CD8-positive, alpha-beta memory T cell (primary cell): ENCODE measurements around the gene PDZD2. TPM values are rescaled to one million over a fixed set of nuclear protein-coding genes. Genes with fewer than 3 reads are reported as not detected.

Experiments used
- CTCF ChIA-PET: fragments of 350-600 bp; sonication (Branson Sonifier 250); formaldehyde crosslinking; loops from one replicate; lab custom pipeline; 2021; ENCODE audit warnings: antibody characterized with exemption; lab: Charles Lee
- POLR2A ChIA-PET: fragments of 350-600 bp; sonication (Branson Sonifier 250); formaldehyde crosslinking; loops from one replicate; lab custom pipeline; 2021; ENCODE audit warnings: antibody characterized with exemption; lab: Charles Lee
- DNase-seq, 5 donors: peaks; one replicate each; pipeline versions ENCODE4 v3.0.0 to v3.0.0-alpha.2; 2020 to 2022; ENCODE audit warnings: mixed read lengths in 1 of 5
- H3K27ac ChIP-seq: one replicate; pipeline ENCODE4 v1.7.0; 2013; ENCODE audit warnings: low read depth, mild to moderate bottlenecking, low read length, moderate library complexity
- H3K27me3 ChIP-seq: 2 replicates; pipeline ENCODE4 v1.7.0; 2013; ENCODE audit warnings: low read length, mild to moderate bottlenecking; ENCODE audit not compliant: insufficient read depth, poor library complexity, severe bottlenecking
- H3K36me3 ChIP-seq: 2 replicates; pipeline ENCODE4 v1.7.0; 2013; ENCODE audit warnings: mild to moderate bottlenecking, low read length, moderate library complexity; ENCODE audit not compliant: insufficient read depth
- H3K4me1 ChIP-seq: 2 replicates; pipeline ENCODE4 v1.7.0; 2013; ENCODE audit warnings: mild to moderate bottlenecking, low read length, moderate library complexity; ENCODE audit not compliant: insufficient read depth
- H3K4me3 ChIP-seq: 2 replicates; pipeline ENCODE4 v1.7.0; 2013; ENCODE audit warnings: mild to moderate bottlenecking, low read length
- H3K9me3 ChIP-seq: 2 replicates; pipeline ENCODE4 v1.7.0; 2013; ENCODE audit warnings: mild to moderate bottlenecking, low read length
- H3K27ac Mint-ChIP-seq, 8 donors: one replicate each; pipeline ENCODE4 v1.8.0; 2020 to 2021; ENCODE audit warnings: mixed read lengths in 8 of 8, mild to moderate bottlenecking in 6 of 8, inconsistent platforms in 3 of 8, moderate library complexity in 3 of 8
- H3K27me3 Mint-ChIP-seq, 2 donors: one replicate each; pipeline ENCODE4 v1.8.0; 2020 to 2021; ENCODE audit warnings: mixed read lengths in 2 of 2, mild to moderate bottlenecking in 1 of 2, moderate library complexity in 1 of 2
- H3K36me3 Mint-ChIP-seq, 3 donors: one replicate each; pipeline ENCODE4 v1.8.0; 2020 to 2021; ENCODE audit warnings: mixed read lengths in 3 of 3, inconsistent platforms in 1 of 3, mild to moderate bottlenecking in 1 of 3
- H3K4me1 Mint-ChIP-seq, 3 donors: one replicate each; pipeline ENCODE4 v1.8.0; 2020 to 2021; ENCODE audit warnings: mixed read lengths in 3 of 3, inconsistent platforms in 1 of 3, mild to moderate bottlenecking in 1 of 3
- H3K4me3 Mint-ChIP-seq, 7 donors: one replicate each; pipeline ENCODE4 v1.8.0; 2020 to 2021; ENCODE audit warnings: mixed read lengths in 7 of 7, mild to moderate bottlenecking in 6 of 7, moderate library complexity in 4 of 7, inconsistent platforms in 2 of 7
- H3K9me3 Mint-ChIP-seq, 5 donors: one replicate each; pipeline ENCODE4 v1.8.0; 2020 to 2022; ENCODE audit warnings: mixed read lengths in 5 of 5, mild to moderate bottlenecking in 3 of 5, moderate library complexity in 2 of 5, inconsistent platforms in 1 of 5
- polyA plus RNA-seq: library from polyadenylated mRNA; unstranded; fragments of 300-500 nt; fragmentation: Illumina TruSeq; gene quantifications from one replicate; pipeline ENCODE4 v1.2.3, GENCODE V29; 2021
- total RNA-seq, 2 experiments: library from RNA; stranded (reverse); gene quantifications; one replicate each; pipeline ENCODE4 v1.2.3, GENCODE V29; 2021

PDZD2 gene
- total and polyA plus RNA-seq, 3 experiments from 2014 or later, result 0.15 to 0.40 (median 0.27) TPM

DNA sequence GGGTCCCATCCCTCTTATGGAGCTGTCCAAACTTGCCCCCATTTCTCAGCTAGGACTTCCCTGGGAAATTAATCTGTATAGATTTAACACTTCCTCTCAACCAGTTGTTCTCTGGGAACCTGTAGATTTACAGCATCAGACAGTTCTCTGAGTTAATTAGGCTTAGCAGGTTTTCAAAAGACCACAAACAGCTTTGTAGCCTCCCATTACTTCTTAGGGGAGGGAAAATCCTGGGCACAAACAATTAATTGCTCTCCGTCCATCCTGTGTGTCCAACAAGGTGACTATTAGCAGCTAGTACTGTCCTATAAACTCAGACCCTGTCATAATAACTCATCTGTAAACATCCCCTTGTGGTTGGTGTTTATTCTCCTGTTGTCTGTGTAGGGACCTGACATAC, 337.2 kb downstream of the PDZD2 start:
- H3K4me3 Mint-ChIP-seq, result no peak overlapping the region
- no peaks in the 10 kb centered on the region for H3K36me3 Mint-ChIP-seq
- H3K4me1 Mint-ChIP-seq, result peaks cover 0 to 12% (median 12%) of the 10 kb centered on the region in 3 donors
- DNase-seq, result no peak
- Histone ChIP-seq H3K27ac (no peak overlapping the region), H3K4me1 (peaks cover 6% of the 10 kb centered on the region), H3K36me3 (no peaks in the 10 kb centered on the region), H3K27me3 (no peaks in the 10 kb centered on the region), H3K9me3 (no peaks in the 10 kb centered on the region), H3K4me3 (no peak overlapping the region)
- no peaks in the 10 kb centered on the region for H3K27me3 Mint-ChIP-seq
- no peaks in the 10 kb centered on the region for H3K9me3 Mint-ChIP-seq
- no peak overlapping the region for H3K27ac Mint-ChIP-seq
- CTCF ChIA-PET, result no interaction called here
- POLR2A ChIA-PET, result no interaction called here

- no peak overlapping the region for H3K4me3 ChIP-seq
- no peaks in the 10 kb centered on the region for H3K4me1 ChIP-seq
- Mint-ChIP-seq H3K27me3 (peaks cover 0 to 4% of the 10 kb centered on the region in 2 donors), H3K4me3 (no peak overlapping the region), H3K36me3 (no peaks in the 10 kb centered on the region), H3K27ac (no peak overlapping the region), H3K4me1 (no peaks in the 10 kb centered on the region), H3K9me3 (no peaks in the 10 kb centered on the region)
- no peak overlapping the region for H3K27ac ChIP-seq
- ChIA-PET CTCF (no interaction called here), POLR2A (no interaction called here)
- no peaks in the 10 kb centered on the region for H3K9me3 ChIP-seq
- no peaks in the 10 kb centered on the region for H3K27me3 ChIP-seq
- no peaks in the 10 kb centered on the region for H3K36me3 ChIP-seq
- no peak for DNase-seq
Measured at GRCh38 chr5:31981361-31981945, 342.5 kb downstream of the PDZD2 start.

DNA sequence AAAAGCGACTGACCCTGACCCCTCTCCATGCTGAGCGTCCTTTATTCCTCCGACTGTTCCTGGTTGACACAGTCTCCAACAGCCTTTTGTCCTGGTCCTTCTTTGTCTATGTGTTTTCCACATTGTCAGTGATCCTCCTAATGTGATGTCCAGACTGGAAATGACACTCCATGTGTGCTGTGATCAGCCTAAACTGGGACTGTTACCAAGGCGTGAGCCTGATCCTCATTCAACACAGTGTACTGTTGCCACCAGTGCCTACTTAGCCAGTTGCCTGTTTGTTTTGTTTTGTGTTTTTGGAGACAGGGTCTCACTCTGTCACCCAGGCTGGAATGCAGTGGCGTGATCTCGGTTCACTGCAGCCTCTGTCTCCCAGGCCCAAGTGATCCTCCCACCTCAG, 343.1 kb downstream of the PDZD2 start:
- Histone ChIP-seq H3K4me1 (no peaks in the 10 kb centered on the region), H3K36me3 (no peaks in the 10 kb centered on the region), H3K4me3 (no peak overlapping the region), H3K9me3 (no peaks in the 10 kb centered on the region), H3K27ac (no peak overlapping the region), H3K27me3 (no peaks in the 10 kb centered on the region)
- Mint-ChIP-seq H3K4me1 (no peaks in the 10 kb centered on the region), H3K27me3 (peaks cover 0 to 4% of the 10 kb centered on the region in 2 donors), H3K4me3 (no peak overlapping the region), H3K36me3 (no peaks in the 10 kb centered on the region), H3K9me3 (no peaks in the 10 kb centered on the region), H3K27ac (no peak overlapping the region)
- CTCF ChIA-PET, result no interaction called here
- POLR2A ChIA-PET, result no interaction called here
- DNase-seq, result no peak

GRCh38 chr5:31982621-31983020, 343.7 kb downstream of the PDZD2 start:
- H3K4me3 Mint-ChIP-seq, result no peak overlapping the region
- no peaks in the 10 kb centered on the region for H3K36me3 Mint-ChIP-seq
- CTCF ChIA-PET, result no interaction called here
- no peaks in the 10 kb centered on the region for H3K9me3 ChIP-seq
- no peaks in the 10 kb centered on the region for H3K9me3 Mint-ChIP-seq
- H3K36me3 ChIP-seq, result no peaks in the 10 kb centered on the region
- no peak overlapping the region for H3K27ac ChIP-seq
- H3K27me3 ChIP-seq, result no peaks in the 10 kb centered on the region
- no peak overlapping the region for H3K27ac Mint-ChIP-seq
- H3K27me3 Mint-ChIP-seq, result peaks cover 0 to 4% of the 10 kb centered on the region in 2 donors
- POLR2A ChIA-PET, result no interaction called here
- H3K4me1 Mint-ChIP-seq, result no peaks in the 10 kb centered on the region
- no peak overlapping the region for H3K4me3 ChIP-seq
- no peaks in the 10 kb centered on the region for H3K4me1 ChIP-seq
- no peak for DNase-seq

- no peak overlapping the region for H3K4me3 ChIP-seq
- Mint-ChIP-seq H3K27me3 (peaks cover 4% of the 10 kb centered on the region in 2 donors), H3K9me3 (peaks cover 0 to 4% (median 0%) of the 10 kb centered on the region in 5 donors), H3K4me1 (no peaks in the 10 kb centered on the region), H3K27ac (no peak overlapping the region), H3K4me3 (no peak overlapping the region), H3K36me3 (peaks cover 0 to 2% (median 0%) of the 10 kb centered on the region in 3 donors)
- H3K4me1 ChIP-seq, result no peaks in the 10 kb centered on the region
- no peak overlapping the region for H3K27ac ChIP-seq
- ChIA-PET POLR2A (no interaction called here), CTCF (no interaction called here)
- H3K27me3 ChIP-seq, result no peaks in the 10 kb centered on the region
- DNase-seq, result no peak
- no peaks in the 10 kb centered on the region for H3K36me3 ChIP-seq
- no peaks in the 10 kb centered on the region for H3K9me3 ChIP-seq
Measured at GRCh38 chr5:31983851-31984250, 344.9 kb downstream of the PDZD2 start.

- H3K4me1 Mint-ChIP-seq, result no peaks in the 10 kb centered on the region
- Histone ChIP-seq H3K4me3 (no peak overlapping the region), H3K27me3 (no peaks in the 10 kb centered on the region), H3K4me1 (no peaks in the 10 kb centered on the region), H3K36me3 (no peaks in the 10 kb centered on the region), H3K9me3 (no peaks in the 10 kb centered on the region), H3K27ac (no peak overlapping the region)
- no peak for DNase-seq
- ChIA-PET CTCF (no interaction called here), POLR2A (no interaction called here)
- peaks cover 0 to 4% (median 0%) of the 10 kb centered on the region in 5 donors for H3K9me3 Mint-ChIP-seq
- no peak overlapping the region for H3K4me3 Mint-ChIP-seq
- peaks cover 4% of the 10 kb centered on the region in 2 donors for H3K27me3 Mint-ChIP-seq
- peaks cover 0 to 2% (median 0%) of the 10 kb centered on the region in 3 donors for H3K36me3 Mint-ChIP-seq
- no peak overlapping the region for H3K27ac Mint-ChIP-seq
Measured at GRCh38 chr5:31984691-31985090, 345.8 kb downstream of the PDZD2 start.

GRCh38 chr5:31986101-31986500, 347.2 kb downstream of the PDZD2 start:
- H3K36me3 ChIP-seq, result no peaks in the 10 kb centered on the region
- Mint-ChIP-seq H3K27ac (no peak overlapping the region), H3K4me1 (no peaks in the 10 kb centered on the region), H3K36me3 (peaks cover 0 to 2% (median 0%) of the 10 kb centered on the region in 3 donors), H3K4me3 (no peak overlapping the region), H3K27me3 (peaks cover 4 to 11% of the 10 kb centered on the region in 2 donors), H3K9me3 (peaks cover 0 to 4% (median 0%) of the 10 kb centered on the region in 5 donors)
- DNase-seq, result no peak
- H3K27ac ChIP-seq, result no peak overlapping the region
- POLR2A ChIA-PET, result no interaction called here
- no peaks in the 10 kb centered on the region for H3K4me1 ChIP-seq
- H3K27me3 ChIP-seq, result no peaks in the 10 kb centered on the region
- no peak overlapping the region for H3K4me3 ChIP-seq
- CTCF ChIA-PET, result interaction anchor here (0.7 kb wide), 1 partner anchor 15 kb away, joined by 3 read pairs; no protein-coding TSS in a partner anchor
- H3K9me3 ChIP-seq, result no peaks in the 10 kb centered on the region

GRCh38 chr5:31987985-31988710, 349.2 kb downstream of the PDZD2 start:
- no peak overlapping the region for H3K27ac ChIP-seq
- no peak overlapping the region for H3K4me3 ChIP-seq
- DNase-seq, result no peak
- POLR2A ChIA-PET, result no interaction called here
- H3K4me3 Mint-ChIP-seq, result no peak overlapping the region
- peaks cover 0 to 2% (median 0%) of the 10 kb centered on the region in 3 donors for H3K36me3 Mint-ChIP-seq
- peaks cover 0 to 4% (median 0%) of the 10 kb centered on the region in 5 donors for H3K9me3 Mint-ChIP-seq
- no peaks in the 10 kb centered on the region for H3K27me3 ChIP-seq
- H3K27ac Mint-ChIP-seq, result no peak overlapping the region
- CTCF ChIA-PET, result no interaction called here
- H3K36me3 ChIP-seq, result no peaks in the 10 kb centered on the region
- no peaks in the 10 kb centered on the region for H3K4me1 ChIP-seq
- H3K4me1 Mint-ChIP-seq, result no peaks in the 10 kb centered on the region
- peaks cover 2 to 13% of the 10 kb centered on the region in 2 donors for H3K27me3 Mint-ChIP-seq
- H3K9me3 ChIP-seq, result no peaks in the 10 kb centered on the region
